HG02678 (cell line): ENCODE data around the gene RPS17.

Source experiments
- ATAC-seq: cut with Tn5 transposase; IDR thresholded peaks from one replicate; pipeline ENCODE4 v1.9.1; 2021; ENCODE audit warnings: mild to moderate bottlenecking, moderate library complexity; ENCODE audit not compliant: unreplicated experiment

RPS17 gene

GRCh38 chr15:82540055-82540983, at the start of gene RPS17:
Gene RPS17, minus strand, starts transcription at chr15:82540457. Its CDS starts 29 bp downstream, at chr15:82540428.
- peak; percentile 95 for ATAC-seq

- no peak for ATAC-seq
Observed at GRCh38 chr15:82587805-82588204, 47.5 kb upstream of the RPS17 start.

- no peak for ATAC-seq
Observed at GRCh38 chr15:82585072-82585471, 44.8 kb upstream of the RPS17 start.

- no peak for ATAC-seq
Observed at GRCh38 chr15:82580713-82581112, 40.5 kb upstream of the RPS17 start.

GRCh38 chr15:82575335-82575734, 35.1 kb upstream of the RPS17 start:
- no peak for ATAC-seq

GRCh38 chr15:82572986-82573385, 32.7 kb upstream of the RPS17 start:
- ATAC-seq, result no peak

- no peak for ATAC-seq
Observed at GRCh38 chr15:82572311-82572710, 32.1 kb upstream of the RPS17 start.

- no peak for ATAC-seq
Observed at GRCh38 chr15:82571722-82572222, 31.5 kb upstream of the RPS17 start.

GRCh38 chr15:82570721-82571508, 30.7 kb upstream of the RPS17 start:
- ATAC-seq, result no peak

- no peak for ATAC-seq
Observed at GRCh38 chr15:82569834-82570233, 29.6 kb upstream of the RPS17 start.

GRCh38 chr15:82568986-82569385, 28.7 kb upstream of the RPS17 start:
- no peak for ATAC-seq

GRCh38 chr15:82567661-82568060, 27.4 kb upstream of the RPS17 start:
- no peak for ATAC-seq

- ATAC-seq, result no peak
Observed at GRCh38 chr15:82566690-82567089, 26.4 kb upstream of the RPS17 start.

- ATAC-seq, result no peak
Observed at GRCh38 chr15:82558502-82558901, 18.2 kb upstream of the RPS17 start.

- no peak for ATAC-seq
Observed at GRCh38 chr15:82556315-82557035, 16.2 kb upstream of the RPS17 start.

- ATAC-seq, result no peak
Observed at GRCh38 chr15:82554849-82555248, 14.6 kb upstream of the RPS17 start.

- no peak for ATAC-seq
Observed at GRCh38 chr15:82554351-82554750, 14.1 kb upstream of the RPS17 start.

GRCh38 chr15:82553846-82554245, 13.6 kb upstream of the RPS17 start:
- ATAC-seq, result no peak

GRCh38 chr15:82552861-82553260, 12.6 kb upstream of the RPS17 start:
- ATAC-seq, result no peak

GRCh38 chr15:82551646-82552247, 11.5 kb upstream of the RPS17 start:
- peak; percentile 44 for ATAC-seq
